Measurements from ENCODE around the gene PGLYRP4.

GRCh38 chr1:153397924-153398651 lies 49.4 kb upstream of the PGLYRP4 start:
- TF ChIP-seq, protein P1, sequence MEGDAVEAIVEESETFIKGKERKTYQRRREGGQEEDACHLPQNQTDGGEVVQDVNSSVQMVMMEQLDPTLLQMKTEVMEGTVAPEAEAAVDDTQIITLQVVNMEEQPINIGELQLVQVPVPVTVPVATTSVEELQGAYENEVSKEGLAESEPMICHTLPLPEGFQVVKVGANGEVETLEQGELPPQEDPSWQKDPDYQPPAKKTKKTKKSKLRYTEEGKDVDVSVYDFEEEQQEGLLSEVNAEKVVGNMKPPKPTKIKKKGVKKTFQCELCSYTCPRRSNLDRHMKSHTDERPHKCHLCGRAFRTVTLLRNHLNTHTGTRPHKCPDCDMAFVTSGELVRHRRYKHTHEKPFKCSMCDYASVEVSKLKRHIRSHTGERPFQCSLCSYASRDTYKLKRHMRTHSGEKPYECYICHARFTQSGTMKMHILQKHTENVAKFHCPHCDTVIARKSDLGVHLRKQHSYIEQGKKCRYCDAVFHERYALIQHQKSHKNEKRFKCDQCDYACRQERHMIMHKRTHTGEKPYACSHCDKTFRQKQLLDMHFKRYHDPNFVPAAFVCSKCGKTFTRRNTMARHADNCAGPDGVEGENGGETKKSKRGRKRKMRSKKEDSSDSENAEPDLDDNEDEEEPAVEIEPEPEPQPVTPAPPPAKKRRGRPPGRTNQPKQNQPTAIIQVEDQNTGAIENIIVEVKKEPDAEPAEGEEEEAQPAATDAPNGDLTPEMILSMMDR (IDR thresholded peaks at IDR 0.05 in 4 of 5, conservative IDR thresholded peaks at IDR 0.05 in 1 of 5) = no peak
- TF ChIP-seq POLR2A (IDR thresholded peaks at IDR 0.05) = no peak

All from gastrocnemius medialis (tissue), 4 donors.